ENCODE data around the gene FAM200C. TPM values are rescaled to one million over a fixed set of nuclear protein-coding genes. Genes with fewer than 3 reads are reported as not detected.

FAM200C gene
- total and polyA plus RNA-seq, 9 of the 15 experiments (the other 6 are each of a cell fraction or from before 2014, with no cell fraction given): 1.3 to 7.0 (median 1.8) TPM

DNA sequence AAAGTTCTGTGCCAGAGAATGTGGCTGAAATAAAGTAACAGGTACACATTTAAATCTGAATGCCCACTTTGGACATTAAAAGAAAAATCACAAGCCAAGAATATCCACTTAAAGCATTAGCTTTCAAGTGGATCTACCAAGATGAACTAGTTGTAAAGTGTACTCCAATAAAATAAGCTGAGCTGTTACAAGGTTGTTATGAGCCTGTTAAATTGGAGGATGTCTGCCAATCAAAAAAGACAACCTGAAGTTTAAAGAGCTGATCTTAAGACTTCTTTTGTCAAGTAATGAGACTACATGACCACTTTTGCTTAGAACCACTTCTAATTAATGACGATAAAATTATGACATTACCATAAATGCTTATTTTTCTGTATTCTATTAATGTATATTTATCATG lies 2.4 kb downstream of the FAM200C start:
- no peaks in the 10 kb centered on the region for H3K27me3 ChIP-seq (ENCODE audit: control insufficient read depth in 2 of 2, insufficient read depth in 2 of 2, low read length in 2 of 2)
- ATAC-seq (no peak), FAIRE-seq (no peak), DNase-seq (ENCODE audit: extremely low read depth in 1 of 4, low spot score in 3 of 4) (no peak)
- peaks cover 16% of the 10 kb centered on the region for H3K36me3 ChIP-seq (ENCODE audit: control insufficient read depth, insufficient read depth, low read length)
- no peak overlapping the region for H3K4me2 ChIP-seq (ENCODE audit: insufficient read depth, low read length)
- H3K9me1 ChIP-seq (ENCODE audit: control insufficient read depth, insufficient read depth, low read length): no peaks in the 10 kb centered on the region
- H2AFZ ChIP-seq (ENCODE audit: low read depth, low read length): no peak overlapping the region
- WGBS (ENCODE audit: insufficient coverage, low coverage, missing lambda C conversion rate): 60% methylated on average over 1 of the region's 1 CpG
- no peak overlapping the region for H3K4me3 ChIP-seq
- H3K9me3 ChIP-seq (replicated peaks; ENCODE audit: control insufficient read depth, insufficient read depth, low read depth, low read length): no peaks in the 10 kb centered on the region
- no peak overlapping the region for H3K9ac ChIP-seq (ENCODE audit: insufficient read depth in 1 of 2, low read depth in 2 of 2, low read length in 2 of 2)
- TF ChIP-seq FOXK2 (conservative IDR thresholded peaks at IDR 0.05 in 1 of 2, IDR thresholded peaks at IDR 0.05 in 1 of 2; ENCODE audit: low read depth in 2 of 2): no peak
- TF ChIP-seq ELF2 (CRISPR knock-in tag; IDR thresholded peaks at IDR 0.05): no peak
- no peak for TF ChIP-seq MAFK (IDR thresholded peaks at IDR 0.05; ENCODE audit: low read length)
- no peaks in the 10 kb centered on the region; a peak in 1 of 5 replicates for H3K4me1 ChIP-seq (replicated peaks in 1 of 2; ENCODE audit: control insufficient read depth in 2 of 2, insufficient read depth in 2 of 2, low read length in 2 of 2)
- H3K27ac ChIP-seq (ENCODE audit: extremely low read depth, low read depth, low read length): no peak overlapping the region
- in situ Hi-C loops (cut with MboI) (no loop called here), intact Hi-C loops (cut with micrococcal nuclease) (no loop called here)
- no TSS peak for BruUV-seq (replicated peaks)
- H4K20me1 ChIP-seq (replicated peaks; ENCODE audit: control insufficient read depth, insufficient read depth, low read length): no peaks in the 10 kb centered on the region
- peaks cover 11% of the 10 kb centered on the region for H3K79me2 ChIP-seq (ENCODE audit: control insufficient read depth, insufficient read depth, low read length)
- ChIA-PET POLR2A (interaction anchor here (1.2 kb wide), 1 partner anchor 21 kb away, joined by 4 read pairs; the partner anchor contains the start of gene SLU7), CTCF (ENCODE audit: low intra/inter-chr PET ratio) (no interaction called here)

- Histone ChIP-seq H3K9me3 (replicated peaks; ENCODE audit: control insufficient read depth, insufficient read depth, low read depth, low read length) (no peaks in the 10 kb centered on the region), H3K36me3 (ENCODE audit: control insufficient read depth, insufficient read depth, low read length) (no peaks in the 10 kb centered on the region), H2AFZ (ENCODE audit: low read depth, low read length) (no peak overlapping the region), H3K4me1 (replicated peaks in 1 of 2; ENCODE audit: control insufficient read depth in 2 of 2, insufficient read depth in 2 of 2, low read length in 2 of 2) (no peaks in the 10 kb centered on the region), H3K27ac (ENCODE audit: extremely low read depth, low read depth, low read length) (no peak overlapping the region), H3K4me2 (ENCODE audit: insufficient read depth, low read length) (no peak overlapping the region), H3K9ac (ENCODE audit: insufficient read depth in 1 of 2, low read depth in 2 of 2, low read length in 2 of 2) (no peak overlapping the region), H3K79me2 (ENCODE audit: control insufficient read depth, insufficient read depth, low read length) (peaks cover 11% of the 10 kb centered on the region), H3K27me3 (ENCODE audit: control insufficient read depth in 2 of 2, insufficient read depth in 2 of 2, low read length in 2 of 2) (no peaks in the 10 kb centered on the region), H3K9me1 (ENCODE audit: control insufficient read depth, insufficient read depth, low read length) (no peaks in the 10 kb centered on the region), H4K20me1 (replicated peaks; ENCODE audit: control insufficient read depth, insufficient read depth, low read length) (no peaks in the 10 kb centered on the region), H3K4me3 (no peak overlapping the region)
- ChIA-PET CTCF (ENCODE audit: low intra/inter-chr PET ratio) (no interaction called here), POLR2A (no interaction called here)
- 70% methylated on average over 7 of the region's 7 CpGs for WGBS (ENCODE audit: insufficient coverage, low coverage, missing lambda C conversion rate)
- no peak for FAIRE-seq
- no TSS peak for BruUV-seq (replicated peaks)
- ATAC-seq: no peak
- intact Hi-C loops (cut with micrococcal nuclease) (no loop called here), in situ Hi-C loops (cut with MboI) (no loop called here)
- no peak for DNase-seq (ENCODE audit: extremely low read depth in 1 of 4, low spot score in 3 of 4)
- TF ChIP-seq NCOA6 (IDR thresholded peaks at IDR 0.05) (no peak), TAL1 (IDR thresholded peaks at IDR 0.05) (no peak), MCM5 (IDR thresholded peaks at IDR 0.05; ENCODE audit: low read depth) (no peak), ETS1 (conservative IDR thresholded peaks at IDR 0.05; ENCODE audit: control insufficient read depth, low read depth, low read length) (no peak), ZNF699 (CRISPR knock-in tag; IDR thresholded peaks at IDR 0.05; ENCODE audit: insufficient replicate concordance) (no peak), FOXO4 (CRISPR knock-in tag; IDR thresholded peaks at IDR 0.05) (no peak), FOXK2 (conservative IDR thresholded peaks at IDR 0.05 in 1 of 2, IDR thresholded peaks at IDR 0.05 in 1 of 2; ENCODE audit: low read depth in 2 of 2) (no peak), SNAPC5 (CRISPR knock-in tag; IDR thresholded peaks at IDR 0.05) (no peak), IRF2 (CRISPR knock-in tag; IDR thresholded peaks at IDR 0.05) (no peak), NFE2 (IDR thresholded peaks at IDR 0.05; ENCODE audit: low read depth) (no peak)
- TF ChIP-seq, protein P1, sequence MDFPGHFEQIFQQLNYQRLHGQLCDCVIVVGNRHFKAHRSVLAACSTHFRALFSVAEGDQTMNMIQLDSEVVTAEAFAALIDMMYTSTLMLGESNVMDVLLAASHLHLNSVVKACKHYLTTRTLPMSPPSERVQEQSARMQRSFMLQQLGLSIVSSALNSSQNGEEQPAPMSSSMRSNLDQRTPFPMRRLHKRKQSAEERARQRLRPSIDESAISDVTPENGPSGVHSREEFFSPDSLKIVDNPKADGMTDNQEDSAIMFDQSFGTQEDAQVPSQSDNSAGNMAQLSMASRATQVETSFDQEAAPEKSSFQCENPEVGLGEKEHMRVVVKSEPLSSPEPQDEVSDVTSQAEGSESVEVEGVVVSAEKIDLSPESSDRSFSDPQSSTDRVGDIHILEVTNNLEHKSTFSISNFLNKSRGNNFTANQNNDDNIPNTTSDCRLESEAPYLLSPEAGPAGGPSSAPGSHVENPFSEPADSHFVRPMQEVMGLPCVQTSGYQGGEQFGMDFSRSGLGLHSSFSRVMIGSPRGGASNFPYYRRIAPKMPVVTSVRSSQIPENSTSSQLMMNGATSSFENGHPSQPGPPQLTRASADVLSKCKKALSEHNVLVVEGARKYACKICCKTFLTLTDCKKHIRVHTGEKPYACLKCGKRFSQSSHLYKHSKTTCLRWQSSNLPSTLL (IDR thresholded peaks at IDR 0.05): no peak
These were observed 4.7 kb downstream of the FAM200C start for GRCh38 chr5:160395111-160395510.

All from K562 (cell line).